Stimulated activated CD4-positive, alpha-beta T cell treated with anti-CD3 and anti-CD28 coated beads, Interleukin-1b, Interleukin-23, amount 100 ng/mL, for 48 hours (primary cell): ENCODE data around the gene PISD.
"Not testable (repeated sequence)": the region's sequence is repeated elsewhere in the genome, so short reads cannot be mapped to it uniquely, and the experiment has no call there.

Experiments
- DNase-seq: peaks from one replicate; pipeline ENCODE4 v3.0.0-alpha.2; 2020

Gene PISD

GRCh38 chr22:31661851-31662667 lies at the start of gene PISD:
TSS of gene PISD (minus strand) at chr22:31662215. CDS start at chr22:31662208, 7 bp downstream.
- DNase-seq, result peak; percentile 96

- not testable (repeated sequence) for DNase-seq
Measured at GRCh38 chr22:31711226-31711625, 49.2 kb upstream of the PISD start.

- no peak for DNase-seq
Measured at GRCh38 chr22:31707519-31707918, 45.5 kb upstream of the PISD start.

GRCh38 chr22:31695423-31695822 lies 33.4 kb upstream of the PISD start:
- no peak for DNase-seq

- DNase-seq, result not testable (repeated sequence)
Measured at GRCh38 chr22:31694046-31694445, 32.0 kb upstream of the PISD start.

- DNase-seq, result no peak
Measured at GRCh38 chr22:31692186-31692886, 30.3 kb upstream of the PISD start.

- no peak for DNase-seq
Measured at GRCh38 chr22:31691408-31691807, 29.4 kb upstream of the PISD start.

- DNase-seq, result no peak
Measured at GRCh38 chr22:31683181-31684105, 21.4 kb upstream of the PISD start.

- no peak for DNase-seq
Measured at GRCh38 chr22:31682751-31683150, 20.7 kb upstream of the PISD start.

- no peak for DNase-seq
Measured at GRCh38 chr22:31681349-31682345, 19.6 kb upstream of the PISD start.

GRCh38 chr22:31680861-31681341 lies 18.9 kb upstream of the PISD start:
- no peak for DNase-seq

GRCh38 chr22:31678748-31679147 lies 16.7 kb upstream of the PISD start:
- no peak for DNase-seq

- DNase-seq, result peak; percentile 95
Measured at GRCh38 chr22:31676700-31677099, 14.7 kb upstream of the PISD start.

GRCh38 chr22:31674219-31674618 lies 12.2 kb upstream of the PISD start:
- DNase-seq, result not testable (repeated sequence)

- DNase-seq, result not testable (repeated sequence)
Measured at GRCh38 chr22:31668849-31669248, 6.8 kb upstream of the PISD start.

- DNase-seq, result no peak
Measured at GRCh38 chr22:31662668-31663037, 638 bp upstream of the PISD start.

- DNase-seq, result peak; percentile 74
Measured at GRCh38 chr22:31660860-31661341, 1.1 kb downstream of the PISD start.

- DNase-seq, result no peak
Measured at GRCh38 chr22:31659246-31659645, 2.8 kb downstream of the PISD start.

- DNase-seq, result no peak
Measured at GRCh38 chr22:31654408-31654807, 7.6 kb downstream of the PISD start.

GRCh38 chr22:31653944-31654343 lies 8.1 kb downstream of the PISD start:
- DNase-seq, result no peak

GRCh38 chr22:31652911-31653684 lies 8.9 kb downstream of the PISD start:
- DNase-seq, result no peak
